WTC11 (cell line): ENCODE data around the gene SPDYA. TPM values are rescaled to one million over a fixed set of nuclear protein-coding genes. Genes with fewer than 3 reads are reported as not detected.

Experiments
- AR ChIP-seq: fragments of 250-450 bp; sonication (Bioruptor Pico); IDR thresholded peaks from 2 replicates; pipeline ENCODE4 v1.9.0; 2021; ENCODE audit warnings: mild to moderate bottlenecking
- ARID4B ChIP-seq: sonication (generic); formaldehyde crosslinking; IDR thresholded peaks from 2 replicates; pipeline ENCODE4 v1.8.0; 2023; ENCODE audit warnings: missing genetic modification reagents, mild to moderate bottlenecking, borderline replicate concordance
- ATF1 ChIP-seq: sonication (generic); formaldehyde crosslinking; IDR thresholded peaks from 2 replicates; pipeline ENCODE4 v1.8.1; 2023; ENCODE audit warnings: mild to moderate bottlenecking, moderate library complexity, missing genetic modification reagents
- FOXK1 ChIP-seq: sonication (generic); formaldehyde crosslinking; IDR thresholded peaks from 2 replicates; pipeline ENCODE4 v1.8.0; 2022; ENCODE audit warnings: mild to moderate bottlenecking, moderate library complexity, missing genetic modification reagents
- NFATC4 ChIP-seq: fragments of 250-450 bp; sonication (Bioruptor Pico); IDR thresholded peaks from 2 replicates; pipeline ENCODE4 v1.9.0; 2021; ENCODE audit warnings: mild to moderate bottlenecking
- NR2C2 ChIP-seq: sonication (generic); formaldehyde crosslinking; IDR thresholded peaks from 2 replicates; pipeline ENCODE4 v1.8.0; 2022; ENCODE audit warnings: mild to moderate bottlenecking, missing genetic modification reagents
- ZNF138 ChIP-seq: sonication (generic); formaldehyde crosslinking; conservative IDR thresholded peaks from 2 replicates; pipeline ENCODE4 v1.8.1; 2022; ENCODE audit warnings: mild to moderate bottlenecking, moderate library complexity, missing genetic modification reagents
- ZNF396 ChIP-seq: fragments of 250-450 bp; sonication (Bioruptor Pico); IDR thresholded peaks from 2 replicates; pipeline ENCODE4 v1.8.0; 2021; ENCODE audit warnings: mild to moderate bottlenecking, moderate library complexity, borderline replicate concordance
- ZNF416 ChIP-seq: fragments of 250-450 bp; sonication (Bioruptor Pico); IDR thresholded peaks from 2 replicates; pipeline ENCODE4 v1.9.0; 2021; ENCODE audit warnings: mild to moderate bottlenecking, inconsistent platforms
- ZNF425 ChIP-seq: fragments of 250-450 bp; sonication (Bioruptor Pico); conservative IDR thresholded peaks from 2 replicates; pipeline ENCODE4 v1.9.0; 2021; ENCODE audit warnings: mild to moderate bottlenecking
- ZNF512 ChIP-seq: sonication (generic); formaldehyde crosslinking; IDR thresholded peaks from 2 replicates; pipeline ENCODE4 v1.8.1; 2022; ENCODE audit warnings: missing genetic modification reagents, borderline replicate concordance
- ZNF532 ChIP-seq: fragments of 250-450 bp; sonication (Bioruptor Pico); IDR thresholded peaks from 2 replicates; pipeline ENCODE4 v1.9.0; 2021; ENCODE audit warnings: mild to moderate bottlenecking, borderline replicate concordance
- total RNA-seq: library from RNA; stranded (reverse); gene quantifications from 3 replicates; pipeline ENCODE4 v1.2.3, GENCODE V29; 2021

Gene SPDYA
- total RNA-seq, 1 experiment from 2014 or later = 0.61 TPM

- no peak for TF ChIP-seq ZNF425
- TF ChIP-seq ZNF532 (CRISPR knock-in tag) = no peak
- TF ChIP-seq ZNF396 (CRISPR knock-in tag) = no peak
- TF ChIP-seq FOXK1 (CRISPR knock-in tag) = no peak
- TF ChIP-seq ARID4B (CRISPR knock-in tag) = no peak
- TF ChIP-seq NR2C2 (CRISPR knock-in tag) = no peak
- TF ChIP-seq AR (CRISPR knock-in tag) = no peak
- TF ChIP-seq ATF1 = no peak
- no peak for TF ChIP-seq NFATC4 (CRISPR knock-in tag)
- TF ChIP-seq ZNF512 (CRISPR knock-in tag) = no peak
- no peak for TF ChIP-seq ZNF138 (CRISPR knock-in tag)
- TF ChIP-seq ZNF416 (CRISPR knock-in tag) = no peak
Measured at GRCh38 chr2:28801726-28802125, 8.9 kb upstream of the SPDYA start (continued).
